Sigmoid colon (tissue), 7 donors: ENCODE data around the gene ZNF836. TPM values are rescaled to one million over a fixed set of nuclear protein-coding genes. Genes with fewer than 3 reads are reported as not detected.

Experiments
- DNase-seq: peaks from one replicate; pipeline ENCODE4 v3.0.0-alpha.2; 2019
- H3K27ac ChIP-seq, 4 donors: fragments of 200-600 bp; sonication (generic); one replicate each; pipeline ENCODE4 v1.5.1; 2016 to 2019; ENCODE audit warnings: mild to moderate bottlenecking in 1 of 4
- H3K27me3 ChIP-seq, 3 donors: fragments of 200-600 bp; sonication (generic); one replicate each; pipeline ENCODE4 v1.5.1; 2019; ENCODE audit warnings: mild to moderate bottlenecking in 1 of 3
- H3K36me3 ChIP-seq, 4 donors: fragments of 200-600 bp; sonication (generic); one replicate each; pipeline ENCODE4 v1.5.1; 2016 to 2019
- H3K4me1 ChIP-seq, 4 donors: fragments of 200-600 bp; sonication (generic); one replicate each; pipeline ENCODE4 v1.5.1; 2017 to 2019
- H3K4me3 ChIP-seq, 4 donors: fragments of 200-600 bp; sonication (generic); one replicate each; pipeline ENCODE4 v1.5.1; 2017 to 2019; ENCODE audit warnings: mild to moderate bottlenecking in 2 of 4, moderate library complexity in 1 of 4
- H3K9me3 ChIP-seq, 4 donors: fragments of 200-600 bp in 3 of 4; sonication (generic) in 3 of 4; one replicate each; pipeline versions ENCODE4 v1.5.1 to v1.6.1; 2013 to 2019
- CTCF ChIP-seq, 4 experiments: fragments of 450-650 bp in 3 of 4; fragments of 200-600 bp in 1 of 4; IDR thresholded peaks; one replicate each; pipeline ENCODE4 v1.5.1; 2016 to 2019; ENCODE audit warnings: antibody characterized with exemption in 4 of 4, mild to moderate bottlenecking in 3 of 4, moderate library complexity in 2 of 4
- EP300 ChIP-seq, 4 donors: sonication (generic); formaldehyde crosslinking; IDR thresholded peaks; one replicate each; pipeline ENCODE4 v1.6.1; 2017; ENCODE audit warnings: antibody characterized with exemption in 4 of 4
- POLR2A ChIP-seq, 2 donors: fragments of 450-650 bp; IDR thresholded peaks; one replicate each; pipeline ENCODE4 v1.6.1; 2016; ENCODE audit warnings: antibody characterized with exemption in 2 of 2, mild to moderate bottlenecking in 2 of 2, moderate library complexity in 2 of 2
- POLR2AphosphoS5 ChIP-seq, 4 donors: sonication (generic); formaldehyde crosslinking; IDR thresholded peaks; one replicate each; pipeline ENCODE4 v1.6.1; 2017; ENCODE audit warnings: antibody characterized with exemption in 4 of 4
- WGBS, 2 donors: extraction: QIAGEN DNeasy Blood & Tissue Kit; methylation state at CpG; one replicate each; pipeline ENCODE4 v1.1.7; 2013; 5-methylcytosine and 5-hydroxymethylcytosine counted together
- intact Hi-C: fragments of 100-400 bp; cut with DNase I; formaldehyde crosslinking; loops from one replicate; pipeline ENCODE4 v1.15.1; 2023
- polyA plus RNA-seq, 3 donors: library from polyadenylated mRNA; stranded (reverse); fragments of 200-250 nt; gene quantifications; one replicate each; pipeline ENCODE4 v1.2.3, GENCODE V29; 2013
- total RNA-seq, 4 donors: library from RNA; depleted of rRNA; stranded (reverse); fragments of >200 nt; gene quantifications; one replicate each; pipeline ENCODE4 v1.1.0, GENCODE V29; 2016
- donor health status: healthy with polysubstance abuse.
- donor health status: Bipolar disorder and iron deficiency.
- donor health status: healthy.

The ZNF836 gene
- total and polyA plus RNA-seq, 7 donors = 2.4 to 12.3 (median 9.1) TPM

- no peak for TF ChIP-seq POLR2A (IDR thresholded peaks at IDR 0.05)
- no peak for TF ChIP-seq POLR2AphosphoS5 (IDR thresholded peaks at IDR 0.05)
- no peak for TF ChIP-seq CTCF (IDR thresholded peaks at IDR 0.05)
- no peak for TF ChIP-seq EP300 (IDR thresholded peaks at IDR 0.05)
- 96 to 100% methylated on average over 1 of the region's 1 CpG for WGBS, 2 donors
- no peak overlapping the region for H3K4me3 ChIP-seq
Measured at GRCh38 chr19:52172347-52172746, 926 bp upstream of the ZNF836 start.

GRCh38 chr19:52170863-52171320 lies 529 bp downstream of the ZNF836 start:
- no peaks in the 10 kb centered on the region for H3K27me3 ChIP-seq
- intact Hi-C loops = loop anchor here (1.0 to 2.0 kb wide), 2 partner anchors 18 to 30 kb away; no protein-coding TSS in a partner anchor
- 0% methylated on average over 22 of the region's 22 CpGs for WGBS, 2 donors
- peaks cover 6 to 31% (median 9%) of the 10 kb centered on the region in 4 donors for H3K36me3 ChIP-seq
- peak overlapping the region; percentile 78 to 90 (median 88) for H3K4me3 ChIP-seq
- peak overlapping the region; percentile 87 to 90 (median 88) for H3K27ac ChIP-seq
- H3K9me3 ChIP-seq = no peaks in the 10 kb centered on the region
- peaks cover 0 to 21% (median 12%) of the 10 kb centered on the region in 4 donors for H3K4me1 ChIP-seq
- TF ChIP-seq EP300 (IDR thresholded peaks at IDR 0.05) = no peak
- TF ChIP-seq CTCF (IDR thresholded peaks at IDR 0.05) = no peak
- TF ChIP-seq POLR2AphosphoS5 (IDR thresholded peaks at IDR 0.05) = no peak
- no peak for TF ChIP-seq POLR2A (IDR thresholded peaks at IDR 0.05)
- DNase-seq = peak; percentile 67

More at GRCh38 chr19:52172347-52172746, 926 bp upstream of the ZNF836 start:
- Histone ChIP-seq H3K27ac (peak overlapping the region in 3 of 4 donors; percentile 87 to 90 (median 88)), H3K9me3 (no peaks in the 10 kb centered on the region), H3K36me3 (peaks cover 6 to 19% (median 9%) of the 10 kb centered on the region in 4 donors), H3K4me1 (peaks cover 0 to 21% (median 12%) of the 10 kb centered on the region in 4 donors), H3K27me3 (no peaks in the 10 kb centered on the region)
- no peak for DNase-seq
- intact Hi-C loops = no loop called here

- H3K36me3 ChIP-seq = peaks cover 6 to 37% (median 9%) of the 10 kb centered on the region in 4 donors
- no peaks in the 10 kb centered on the region for H3K27me3 ChIP-seq
- peak overlapping the region; percentile 78 to 90 (median 88) for H3K4me3 ChIP-seq
- no peak for DNase-seq
- peaks cover 0 to 21% (median 12%) of the 10 kb centered on the region in 4 donors for H3K4me1 ChIP-seq
- TF ChIP-seq POLR2A (IDR thresholded peaks at IDR 0.05) (no peak), EP300 (IDR thresholded peaks at IDR 0.05) (no peak), POLR2AphosphoS5 (IDR thresholded peaks at IDR 0.05) (no peak), CTCF (IDR thresholded peaks at IDR 0.05) (no peak)
- peak overlapping the region; percentile 87 to 90 (median 88) for H3K27ac ChIP-seq
- WGBS, 2 donors = 2 to 13% methylated on average over 5 of the region's 5 CpGs
- intact Hi-C loops = loop anchor here (1.0 to 2.0 kb wide), 2 partner anchors 19 to 30 kb away; no protein-coding TSS in a partner anchor
- no peaks in the 10 kb centered on the region for H3K9me3 ChIP-seq
Measured at GRCh38 chr19:52170304-52170703, 1.1 kb downstream of the ZNF836 start.

GRCh38 chr19:52155596-52156359 lies 15.6 kb downstream of the ZNF836 start:
- no peak overlapping the region for H3K27ac ChIP-seq
- H3K4me3 ChIP-seq = no peak overlapping the region
- WGBS, 2 donors = 97 to 98% methylated on average over 15 of the region's 15 CpGs
- intact Hi-C loops = no loop called here
- H3K4me1 ChIP-seq = no peaks in the 10 kb centered on the region
- no peaks in the 10 kb centered on the region for H3K27me3 ChIP-seq
- peaks cover 24 to 54% (median 32%) of the 10 kb centered on the region in 4 donors for H3K36me3 ChIP-seq
- no peak for TF ChIP-seq POLR2A (IDR thresholded peaks at IDR 0.05)
- no peak for DNase-seq
- peaks cover 4 to 46% (median 6%) of the 10 kb centered on the region in 4 donors for H3K9me3 ChIP-seq

- no peaks in the 10 kb centered on the region for H3K36me3 ChIP-seq
- H3K27me3 ChIP-seq = no peaks in the 10 kb centered on the region
- TF ChIP-seq POLR2AphosphoS5 (IDR thresholded peaks at IDR 0.05) (no peak), POLR2A (IDR thresholded peaks at IDR 0.05) (no peak), EP300 (IDR thresholded peaks at IDR 0.05) (no peak), CTCF (IDR thresholded peaks at IDR 0.05) (no peak)
- peaks cover 0 to 5% (median 0%) of the 10 kb centered on the region in 4 donors for H3K9me3 ChIP-seq
- intact Hi-C loops = no loop called here
- H3K4me3 ChIP-seq = no peak overlapping the region
- no peak for DNase-seq
- H3K4me1 ChIP-seq = no peaks in the 10 kb centered on the region
- no peak overlapping the region for H3K27ac ChIP-seq
Measured at GRCh38 chr19:52148256-52148655, 23.2 kb downstream of the ZNF836 start.
